Gastrocnemius medialis (tissue), 4 donors: ENCODE data around the gene VDR. TPM values are rescaled to one million over a fixed set of nuclear protein-coding genes. Genes with fewer than 3 reads are reported as not detected.

Source experiments
- ATAC-seq, 2 donors: fragments of 150-250 bp; one replicate each; pipeline ENCODE4 v1.9.1; 2016
- DNase-seq, 2 donors: peaks; one replicate each; pipeline ENCODE4 v3.0.0-alpha.2; 2019
- H3K27ac ChIP-seq, 4 donors: fragments of 200-600 bp; sonication (generic); 1 replicate in 1 of 4; 2 replicates in 3 of 4; pipeline ENCODE4 v1.5.1; 2016 to 2018; ENCODE audit warnings: mild to moderate bottlenecking in 2 of 4, moderate library complexity in 1 of 4
- H3K27me3 ChIP-seq, 3 donors: fragments of 200-600 bp; sonication (generic) in 2 of 3; 1 replicate in 1 of 3; 2 replicates in 2 of 3; pipeline versions ENCODE4 v1.5.1 to v1.6.0; 2016 to 2019; ENCODE audit warnings: mild to moderate bottlenecking in 1 of 3, moderate library complexity in 1 of 3
- H3K36me3 ChIP-seq, 2 donors: fragments of 200-600 bp; sonication (generic) in 1 of 2; one replicate each; pipeline ENCODE4 v1.5.1; 2017 to 2018
- H3K4me1 ChIP-seq, 2 donors: fragments of 200-600 bp; sonication (generic) in 1 of 2; one replicate each; pipeline ENCODE4 v1.5.1; 2016 to 2017; ENCODE audit warnings: mild to moderate bottlenecking in 2 of 2
- H3K4me3 ChIP-seq, 4 donors: fragments of 200-600 bp; sonication (generic) in 3 of 4; 1 replicate in 1 of 4; 2 replicates in 3 of 4; pipeline ENCODE4 v1.5.1; 2016 to 2019; ENCODE audit warnings: mild to moderate bottlenecking in 2 of 4
- H3K9me3 ChIP-seq, 3 donors: fragments of 200-600 bp; sonication (generic) in 2 of 3; 1 replicate in 1 of 3; 2 replicates in 2 of 3; pipeline ENCODE4 v1.5.1; 2016 to 2019
- CTCF ChIP-seq, 5 experiments: fragments of 450-650 bp in 3 of 5; fragments of 200-600 bp in 2 of 5; sonication (generic) in 2 of 5; IDR thresholded peaks in 4 of 5; conservative IDR thresholded peaks in 1 of 5; 1 replicate in 4 of 5; 2 replicates in 1 of 5; pipeline ENCODE4 v1.5.1; 2016 to 2019; ENCODE audit warnings: antibody characterized with exemption in 5 of 5, mild to moderate bottlenecking in 3 of 5, moderate library complexity in 3 of 5
- POLR2A ChIP-seq, 2 donors: fragments of 450-650 bp; IDR thresholded peaks; one replicate each; pipeline ENCODE4 v1.6.1; 2017; ENCODE audit warnings: antibody characterized with exemption in 2 of 2, mild to moderate bottlenecking in 2 of 2, moderate library complexity in 2 of 2
- in situ Hi-C, 4 donors: fragments of 200-750 bp; cut with MboI; loops; one replicate each; pipeline versions ENCODE4 v1.15.0 to v1.8.0; 2017; ENCODE audit warnings: low sequenced_read_pairs in 4 of 4
- intact Hi-C: fragments of 100-400 bp; cut with DNase I; formaldehyde crosslinking; loops from one replicate; pipeline ENCODE4 v1.15.1; 2023; ENCODE audit warnings: low total_unique reads
- total RNA-seq, 4 donors: library from RNA; depleted of rRNA; stranded (reverse); fragments of >200 nt; gene quantifications; one replicate each; pipeline versions ENCODE4 v1.1.0 to v1.2.3, GENCODE V29; 2016

VDR gene
- total RNA-seq, 4 donors from 2014 or later: 3.2 to 6.1 (median 4.4) TPM

GRCh38 chr12:47862167-47862750 lies 42.5 kb downstream of the VDR start:
- H3K36me3 ChIP-seq: no peaks in the 10 kb centered on the region
- H3K4me3 ChIP-seq: no peak overlapping the region
- in situ Hi-C loops: no loop called here
- no peak for TF ChIP-seq CTCF (IDR thresholded peaks at IDR 0.05 in 4 of 5, conservative IDR thresholded peaks at IDR 0.05 in 1 of 5)
- TF ChIP-seq POLR2A (IDR thresholded peaks at IDR 0.05): no peak
- ATAC-seq (no peak), DNase-seq (no peak)
- H3K4me1 ChIP-seq: no peaks in the 10 kb centered on the region
- H3K9me3 ChIP-seq: no peaks in the 10 kb centered on the region
- H3K27ac ChIP-seq: no peak overlapping the region
- intact Hi-C loops: no loop called here
- H3K27me3 ChIP-seq: no peaks in the 10 kb centered on the region

GRCh38 chr12:47860873-47861272 lies 43.9 kb downstream of the VDR start:
- H3K4me1 ChIP-seq: no peaks in the 10 kb centered on the region
- no peaks in the 10 kb centered on the region for H3K36me3 ChIP-seq
- H3K9me3 ChIP-seq: no peaks in the 10 kb centered on the region
- intact Hi-C loops: no loop called here
- no peaks in the 10 kb centered on the region for H3K27me3 ChIP-seq
- in situ Hi-C loops: no loop called here
- no peak for TF ChIP-seq POLR2A (IDR thresholded peaks at IDR 0.05)
- no peak for TF ChIP-seq CTCF (IDR thresholded peaks at IDR 0.05 in 4 of 5, conservative IDR thresholded peaks at IDR 0.05 in 1 of 5)
- H3K27ac ChIP-seq: no peak overlapping the region
- H3K4me3 ChIP-seq: no peak overlapping the region
- ATAC-seq (no peak), DNase-seq (no peak)

GRCh38 chr12:47860279-47860841 lies 44.4 kb downstream of the VDR start:
- H3K36me3 ChIP-seq: no peaks in the 10 kb centered on the region
- no peaks in the 10 kb centered on the region for H3K4me1 ChIP-seq
- H3K27ac ChIP-seq: no peak overlapping the region
- H3K4me3 ChIP-seq: no peak overlapping the region
- no peaks in the 10 kb centered on the region for H3K9me3 ChIP-seq
- no peak for DNase-seq
- in situ Hi-C loops (no loop called here), intact Hi-C loops (no loop called here)
- TF ChIP-seq POLR2A (IDR thresholded peaks at IDR 0.05) (no peak), CTCF (IDR thresholded peaks at IDR 0.05 in 4 of 5, conservative IDR thresholded peaks at IDR 0.05 in 1 of 5) (no peak)
- no peak for ATAC-seq
- no peaks in the 10 kb centered on the region for H3K27me3 ChIP-seq

- H3K27me3 ChIP-seq: no peaks in the 10 kb centered on the region
- DNase-seq: no peak
- H3K4me1 ChIP-seq: no peaks in the 10 kb centered on the region
- no peaks in the 10 kb centered on the region for H3K36me3 ChIP-seq
- ATAC-seq: no peak
- no peaks in the 10 kb centered on the region for H3K9me3 ChIP-seq
- no peak for TF ChIP-seq POLR2A (IDR thresholded peaks at IDR 0.05)
- TF ChIP-seq CTCF (IDR thresholded peaks at IDR 0.05 in 4 of 5, conservative IDR thresholded peaks at IDR 0.05 in 1 of 5): no peak
- intact Hi-C loops: no loop called here
- no peak overlapping the region for H3K27ac ChIP-seq
- in situ Hi-C loops: no loop called here
- no peak overlapping the region for H3K4me3 ChIP-seq
These were observed 46.1 kb downstream of the VDR start for GRCh38 chr12:47858511-47859266.
